SK-N-SH treated with all-trans-retinoic acid at 6 μM for 48 hours (cell line): Measurements from ENCODE around the gene ARID3B.

Source experiments
- CREB5 ChIP-seq: fragments of 250-450 bp; sonication (Bioruptor Pico); IDR thresholded peaks from 2 replicates; pipeline ENCODE4 v1.5.1; 2020; ENCODE audit warnings: low read depth, mild to moderate bottlenecking, moderate library complexity
- SNAI2 ChIP-seq: fragments of 250-450 bp; sonication (Bioruptor Pico); IDR thresholded peaks from 2 replicates; pipeline ENCODE4 v1.5.0; 2020; ENCODE audit warnings: mild to moderate bottlenecking, moderate library complexity

- TF ChIP-seq SNAI2 (no peak), CREB5 (CRISPR knock-in tag) (no peak)
Measured at GRCh38 chr15:74542166-74543042, 1.4 kb downstream of the ARID3B start.
